ENCODE measurements around the gene CYCS.
A peak's percentile ranks its signal among the peaks of the same experiment; 100 is the strongest.

CYCS gene

DNA sequence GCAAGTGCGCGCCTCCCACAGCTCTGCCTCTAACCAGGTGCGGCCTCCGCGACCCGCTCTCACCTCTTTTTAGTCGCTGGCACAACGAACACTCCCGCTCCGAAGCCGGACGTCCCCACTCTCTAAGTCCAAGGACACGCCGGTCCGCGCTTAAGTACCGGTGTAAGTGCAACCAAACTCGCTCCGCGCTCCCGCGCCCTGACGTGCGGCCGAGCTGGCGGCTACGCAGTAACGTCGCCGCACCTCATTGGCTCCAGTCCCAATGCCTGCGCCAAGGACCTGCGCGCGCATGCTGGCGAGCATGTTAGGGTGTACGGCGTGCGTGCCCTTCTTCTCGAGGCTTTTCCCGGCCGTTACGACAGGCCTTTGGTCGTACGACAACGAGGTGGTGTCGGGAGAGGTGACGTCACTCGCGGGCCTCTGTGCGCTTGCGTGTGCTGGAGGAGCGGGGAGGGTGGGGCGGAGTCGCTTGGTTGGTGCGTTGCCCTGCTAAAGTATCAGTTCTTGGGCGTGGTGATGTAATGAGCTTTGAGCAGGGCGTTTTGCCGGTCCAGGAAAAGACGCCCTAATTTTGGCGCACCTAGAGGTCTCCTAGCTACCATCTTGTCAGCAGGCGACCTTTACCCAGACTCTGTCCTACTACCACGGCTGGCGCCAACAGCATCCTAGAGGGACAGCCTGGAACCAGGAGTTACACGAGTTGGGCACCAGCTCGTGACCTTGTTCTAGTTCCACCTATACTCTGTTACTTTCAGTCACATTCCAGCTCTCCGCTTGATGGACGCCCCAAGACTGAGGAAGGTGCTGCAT is at the start of gene CYCS:
CYCS (minus strand) TSS at position 124 of the 810 bp plus-strand sequence. CDS start 1,141 bp downstream, outside the sequence.
- peak; percentile 100 for DNase-seq

DNA sequence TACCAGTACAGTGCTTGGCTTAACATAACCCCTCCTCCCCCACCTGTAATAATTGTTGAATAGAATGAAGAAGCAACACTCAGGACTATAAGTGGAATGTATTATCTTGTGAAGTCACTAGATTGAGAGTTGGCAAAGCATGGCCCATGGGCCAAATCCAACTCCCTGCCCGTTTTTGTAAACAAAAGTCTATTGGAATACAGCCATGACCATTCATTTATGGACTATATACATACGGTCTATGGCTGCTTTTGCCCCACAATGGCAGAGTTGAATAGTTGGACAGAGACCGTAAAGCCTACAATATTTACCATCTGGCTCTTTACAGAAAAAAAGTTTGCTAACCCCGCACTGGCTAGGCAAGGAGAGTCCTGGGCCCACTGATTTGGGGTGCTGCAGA is 48.1 kb upstream of the CYCS start:
- DNase-seq: no peak

DNA sequence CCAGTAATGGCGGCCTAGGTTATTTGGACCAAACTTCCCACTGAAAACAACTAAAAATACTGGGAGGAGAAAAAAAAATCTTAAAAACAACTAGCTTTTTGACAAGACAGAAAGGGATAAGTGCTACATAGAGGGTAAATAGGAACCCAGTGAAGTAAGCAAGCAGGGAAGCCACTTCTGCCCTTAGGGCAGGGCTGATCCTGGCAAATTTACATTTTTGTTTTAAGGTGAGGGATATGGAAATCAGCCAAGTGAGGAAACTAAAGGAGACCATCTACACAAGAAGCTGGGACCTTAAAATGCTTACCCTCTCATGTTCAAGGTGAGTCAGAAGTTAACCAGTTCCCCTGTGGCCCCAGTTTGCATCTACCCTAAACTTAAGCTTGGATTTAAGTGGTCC is 46.5 kb upstream of the CYCS start:
- no peak for DNase-seq

DNA sequence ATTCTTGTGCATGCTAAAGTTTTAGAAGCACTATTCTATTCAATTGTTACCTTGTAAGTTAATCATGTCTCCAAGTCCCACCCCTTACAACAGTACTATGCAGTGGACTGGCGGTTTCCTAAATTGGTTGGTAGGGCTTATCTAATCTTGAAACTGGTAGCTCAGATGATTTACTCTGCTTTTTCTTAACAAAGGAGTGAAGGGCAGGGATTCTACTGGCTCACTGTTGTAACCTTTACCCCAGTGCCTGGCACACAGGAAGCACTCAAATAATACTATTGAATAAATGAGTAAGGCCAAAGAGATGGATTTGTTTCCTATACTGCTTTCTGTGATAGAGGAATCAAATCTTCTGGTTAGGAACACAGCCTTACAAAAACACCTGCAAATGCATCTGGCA is 46.0 kb upstream of the CYCS start:
- DNase-seq: no peak

DNA sequence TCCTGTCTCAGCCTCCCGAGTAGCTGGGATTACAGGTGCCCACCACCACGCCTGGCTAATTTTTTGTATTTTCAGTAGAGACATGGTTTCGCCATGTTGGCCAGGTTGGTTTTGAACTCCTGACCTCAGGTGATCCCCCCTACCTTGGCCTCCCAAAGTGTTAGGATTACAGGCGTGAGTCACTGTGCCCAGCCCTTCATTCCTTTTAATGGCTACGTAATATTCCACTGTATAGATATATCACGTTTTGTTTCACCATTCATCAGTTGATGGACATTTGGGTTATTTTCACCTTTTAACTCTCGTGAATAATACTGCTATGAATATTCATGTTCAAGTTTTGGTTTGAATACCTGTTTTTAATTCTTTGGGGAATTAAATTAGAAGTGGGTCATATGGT is 44.6 kb upstream of the CYCS start:
- DNase-seq: no peak

DNA sequence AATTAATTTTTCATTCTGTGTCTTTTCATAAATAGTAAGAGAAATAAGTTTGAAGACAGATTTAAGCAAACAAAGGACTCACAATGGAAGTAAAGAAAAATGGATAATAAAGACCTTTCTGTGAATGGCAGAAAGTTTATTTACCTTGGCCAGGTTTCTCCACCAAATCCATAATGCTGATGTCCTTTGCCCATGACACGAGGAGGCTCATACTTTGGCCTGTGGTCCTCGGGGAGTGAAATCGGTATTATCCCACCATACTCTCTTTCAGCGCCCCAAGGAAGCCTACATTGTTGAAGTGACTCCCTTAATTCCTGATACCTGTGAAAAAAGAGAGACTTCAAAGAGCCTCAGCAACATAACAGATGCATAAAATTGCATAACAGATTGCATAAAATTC is 43.1 kb upstream of the CYCS start:
- no peak for DNase-seq

DNA sequence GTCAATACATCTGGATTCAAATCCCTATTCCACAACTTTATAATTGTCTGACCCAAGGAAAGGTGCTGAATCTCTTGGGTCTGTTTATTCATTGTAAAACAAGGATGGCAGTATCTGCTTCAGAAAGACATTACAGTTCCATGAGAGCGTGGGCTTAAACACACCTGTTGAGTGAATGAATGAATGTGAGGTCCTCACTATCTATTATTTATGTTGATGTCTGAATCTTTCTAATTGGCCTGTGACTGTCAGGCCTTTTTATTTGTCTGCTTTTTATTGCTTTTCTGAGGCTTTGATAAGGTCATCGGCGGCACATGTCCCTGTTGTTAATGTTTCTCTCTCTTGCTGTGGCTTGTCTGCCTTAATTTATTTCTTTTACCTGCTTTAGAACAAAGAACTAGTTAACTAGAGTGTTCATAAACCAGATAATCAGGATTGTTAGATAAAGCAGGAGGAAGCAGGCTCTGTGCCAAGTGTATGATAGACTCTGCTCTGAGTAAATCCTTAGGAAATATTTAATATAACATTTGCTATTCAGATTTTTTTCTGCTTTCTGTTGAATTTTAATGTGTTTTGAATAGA is 42.3 kb upstream of the CYCS start:
- DNase-seq: no peak

DNA sequence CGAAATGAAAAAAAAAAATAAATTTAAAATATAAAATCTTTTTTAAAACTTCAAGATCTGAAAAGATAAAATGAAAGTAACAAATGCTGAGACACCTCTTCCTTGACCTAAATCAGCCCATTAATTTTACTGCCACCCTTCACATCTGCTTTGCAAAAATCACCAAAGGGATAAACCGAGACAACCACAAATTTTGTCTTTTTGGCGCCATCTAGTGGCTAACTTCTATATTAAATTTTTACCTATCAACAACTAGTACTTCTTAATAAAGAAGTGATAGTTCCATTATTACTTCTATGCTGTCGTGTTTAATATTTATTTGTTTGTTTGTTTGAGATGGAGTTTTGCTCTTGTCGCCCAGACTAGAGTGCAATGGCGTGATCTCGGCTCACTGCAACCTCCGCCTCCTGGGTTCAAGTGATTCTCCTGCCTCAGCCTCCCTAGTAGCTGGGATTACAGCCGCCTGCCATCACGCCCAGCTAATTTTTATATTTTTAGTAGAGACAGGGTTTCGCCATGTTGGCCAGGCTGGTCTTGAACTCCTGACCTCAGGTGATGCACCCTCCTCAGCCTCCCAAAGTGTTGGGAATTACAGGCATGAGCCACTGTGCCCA is 35.0 kb upstream of the CYCS start:
- peak; percentile 70 for DNase-seq

DNA sequence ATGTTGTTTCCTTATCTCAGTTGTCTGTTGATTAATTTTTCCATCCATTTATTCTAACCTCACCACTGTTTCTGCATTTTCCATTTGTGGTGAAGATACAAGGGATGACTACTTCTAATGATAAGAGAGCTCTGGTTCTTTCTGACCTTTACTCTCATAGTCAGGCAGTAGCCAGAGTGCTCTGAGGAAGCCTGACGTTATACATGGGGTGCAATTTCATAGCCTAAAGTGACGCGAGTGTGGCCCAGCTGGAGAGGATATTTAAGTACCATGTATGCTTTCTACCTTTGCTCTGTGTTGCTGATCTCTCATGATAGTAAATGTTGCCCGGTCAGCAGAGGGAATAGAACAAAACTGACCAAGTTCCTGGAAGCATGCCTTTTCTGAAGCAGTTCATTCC is 33.9 kb upstream of the CYCS start:
- DNase-seq: no peak

DNA sequence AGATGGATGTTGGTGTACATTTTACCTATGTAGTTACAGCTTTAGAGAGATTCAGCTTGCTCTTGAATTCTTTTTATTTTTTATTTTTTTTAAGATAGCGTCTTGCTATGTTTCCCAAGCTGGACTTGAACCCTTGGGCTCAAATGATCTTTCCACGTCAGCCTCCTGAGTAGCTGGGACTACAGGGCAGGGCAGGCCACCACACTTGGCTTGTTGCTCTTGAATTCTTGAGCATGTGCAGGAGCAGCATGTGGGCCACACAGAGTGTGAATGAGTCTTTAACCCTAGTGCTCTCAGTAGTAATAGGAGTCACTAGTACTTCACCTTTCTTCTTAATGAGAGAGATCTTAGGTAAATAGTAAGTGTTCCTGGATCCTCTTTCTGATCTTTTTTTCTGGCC is 26.7 kb upstream of the CYCS start:
- no peak for DNase-seq

DNA sequence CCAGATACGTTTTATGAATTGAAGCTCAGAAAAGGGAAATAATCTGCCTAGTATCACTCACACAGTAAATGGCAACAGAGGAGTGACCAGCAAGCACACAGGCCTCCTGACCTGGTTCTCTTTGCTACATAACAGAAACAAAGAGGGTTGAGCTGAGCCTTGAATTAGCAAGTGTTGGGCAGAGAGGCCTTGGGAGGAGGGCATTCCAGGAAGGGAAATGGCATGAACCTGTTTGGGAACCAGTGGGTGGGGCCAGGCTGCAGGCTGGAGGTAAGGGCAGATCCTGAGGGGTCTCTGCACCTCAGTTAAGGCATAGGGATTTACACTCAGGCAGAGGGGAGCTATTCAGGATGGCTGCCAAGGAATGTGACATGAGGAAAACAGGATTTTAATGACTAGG is 24.8 kb upstream of the CYCS start:
- no peak for DNase-seq

DNA sequence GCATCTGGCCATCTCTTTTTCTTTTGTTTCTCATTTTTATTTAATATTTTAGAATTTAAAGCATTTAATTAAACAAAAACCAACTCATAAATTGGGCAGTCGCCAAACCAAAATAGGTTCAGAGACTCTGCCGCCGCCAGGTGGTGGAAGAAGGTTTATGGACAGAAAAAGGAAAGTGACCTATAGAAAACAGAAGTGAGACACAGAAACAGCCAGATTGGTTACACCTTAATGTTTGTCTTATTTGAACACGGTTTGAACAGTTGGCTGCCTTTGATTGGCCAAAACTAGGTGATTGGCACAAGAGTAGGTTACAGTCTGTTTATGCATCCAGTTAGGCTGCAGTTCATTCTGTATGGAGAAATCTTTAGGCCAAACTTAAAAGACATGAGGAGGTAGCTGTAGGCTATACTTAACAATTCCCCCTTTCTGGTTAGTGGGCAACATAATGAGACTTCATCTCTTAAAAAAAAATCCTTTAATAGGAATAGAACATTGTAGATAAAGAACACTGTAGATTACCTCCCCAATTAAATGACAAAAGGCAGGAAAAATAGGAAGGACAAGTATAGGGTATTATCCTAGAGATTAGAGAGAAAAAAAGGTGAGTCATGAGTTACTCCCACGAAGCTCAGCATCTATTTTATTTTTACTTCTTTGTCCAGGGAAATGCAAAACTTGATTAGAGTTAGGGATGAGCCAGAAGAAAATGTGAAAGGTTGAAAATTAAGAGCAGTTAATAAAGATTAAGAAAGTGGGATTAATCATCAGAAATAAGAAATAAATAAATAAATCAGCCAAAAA is 23.9 kb upstream of the CYCS start:
- no peak for DNase-seq

DNA sequence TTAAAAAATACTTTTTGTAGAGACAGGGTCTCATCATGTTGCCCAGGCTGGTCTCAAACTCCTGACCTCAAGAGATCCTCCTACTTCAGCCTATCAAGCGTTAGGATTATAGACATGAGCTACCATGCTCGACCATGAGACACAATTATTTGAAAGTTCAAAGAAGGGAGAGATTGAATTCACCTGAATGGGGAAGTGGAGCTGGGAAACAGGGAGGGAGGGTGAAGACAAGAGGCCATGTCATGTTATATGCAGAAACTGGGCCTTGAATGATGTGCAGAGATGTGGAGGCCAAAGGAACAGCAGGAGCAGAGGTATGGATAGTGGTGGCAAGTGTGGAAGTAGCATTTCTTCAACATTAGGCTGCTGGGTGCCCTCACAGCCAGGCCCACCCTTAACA is 18.7 kb upstream of the CYCS start:
- no peak for DNase-seq

DNA sequence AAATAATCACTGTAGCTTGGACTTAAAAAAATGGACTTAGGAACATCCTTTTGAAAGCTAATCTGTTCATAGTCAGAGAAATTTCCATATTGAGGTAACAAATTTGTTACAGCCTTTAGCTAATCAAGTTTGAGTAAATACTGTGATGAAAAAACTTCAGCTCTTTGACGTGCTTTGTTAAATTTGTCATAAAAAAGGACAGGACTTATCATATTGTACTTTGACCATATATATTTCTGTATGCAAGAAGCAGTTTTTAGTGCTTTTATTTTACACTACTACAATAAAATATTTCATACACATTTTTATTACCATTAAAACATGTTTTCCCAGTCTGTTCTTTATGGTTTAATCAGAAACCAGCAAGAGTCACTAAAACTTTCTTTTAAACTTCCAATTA is 14.5 kb upstream of the CYCS start:
- no peak for DNase-seq

DNA sequence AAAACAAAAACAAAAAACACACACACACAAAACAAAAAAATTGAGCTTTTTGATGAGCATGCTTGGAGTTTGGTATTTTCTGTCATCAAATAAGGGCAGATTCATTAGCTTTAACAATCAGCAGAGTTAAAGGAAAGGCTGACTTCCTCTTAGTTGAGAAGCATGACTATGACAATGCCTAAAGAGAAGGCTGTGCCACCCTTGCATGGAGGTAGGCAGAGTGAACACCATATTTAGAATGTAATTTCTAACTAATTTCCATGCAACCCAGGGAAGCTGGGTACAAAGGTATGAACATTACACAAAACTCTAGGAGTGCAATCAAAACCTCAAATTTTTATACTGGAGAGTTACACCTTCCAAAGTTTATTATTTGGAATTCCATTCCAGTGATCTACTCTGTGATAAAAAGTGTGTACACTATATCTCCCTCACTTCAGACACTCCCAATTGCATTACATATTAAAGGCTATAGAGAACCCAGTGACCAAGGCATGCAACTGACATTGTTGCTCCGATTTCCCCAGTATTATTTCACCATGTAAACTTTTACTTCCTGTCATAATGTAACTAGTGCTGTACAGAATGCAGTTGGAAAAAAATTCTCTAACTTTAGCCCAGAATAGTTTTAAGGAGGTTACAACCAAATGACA is 9.4 kb upstream of the CYCS start:
- no peak for DNase-seq

DNA sequence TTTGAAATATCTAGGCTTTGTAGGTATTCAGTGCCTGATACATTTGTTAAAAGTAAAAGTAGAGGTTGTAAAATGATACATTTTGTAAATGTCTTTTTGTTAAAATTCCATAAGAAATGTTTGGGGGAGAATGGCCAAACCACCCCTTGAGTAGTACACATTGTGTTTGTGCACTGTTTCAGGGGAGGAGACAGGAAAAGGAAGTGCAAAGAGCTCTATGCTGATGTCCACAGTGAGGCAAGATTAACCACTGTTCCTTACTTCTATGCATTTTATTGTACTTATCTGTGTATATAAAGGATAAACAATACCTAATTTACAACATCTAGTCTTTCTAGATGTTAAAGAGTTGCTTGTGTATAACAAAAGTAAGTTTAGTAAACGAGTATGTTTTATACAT is 7.4 kb upstream of the CYCS start:
- no peak for DNase-seq

DNA sequence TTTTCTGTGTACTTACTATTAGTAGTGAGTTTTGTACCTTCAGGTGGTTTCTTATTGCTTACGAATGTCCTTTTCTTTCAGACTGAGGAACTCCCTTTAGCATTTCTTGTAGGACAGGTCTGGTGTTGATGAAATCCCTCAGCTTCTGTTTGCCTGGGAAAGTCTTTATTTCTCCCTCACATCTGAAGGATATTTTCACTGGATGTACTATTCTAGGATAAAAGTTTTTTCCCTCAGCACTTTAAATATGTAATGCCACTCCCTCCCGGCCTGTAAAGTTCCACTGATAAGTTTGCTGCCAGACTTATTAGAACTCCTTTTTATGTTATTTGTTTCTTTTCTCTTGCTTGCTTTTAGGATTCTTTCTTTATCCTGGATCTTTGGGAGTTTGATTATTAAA is 1.7 kb upstream of the CYCS start:
- no peak for DNase-seq

DNA sequence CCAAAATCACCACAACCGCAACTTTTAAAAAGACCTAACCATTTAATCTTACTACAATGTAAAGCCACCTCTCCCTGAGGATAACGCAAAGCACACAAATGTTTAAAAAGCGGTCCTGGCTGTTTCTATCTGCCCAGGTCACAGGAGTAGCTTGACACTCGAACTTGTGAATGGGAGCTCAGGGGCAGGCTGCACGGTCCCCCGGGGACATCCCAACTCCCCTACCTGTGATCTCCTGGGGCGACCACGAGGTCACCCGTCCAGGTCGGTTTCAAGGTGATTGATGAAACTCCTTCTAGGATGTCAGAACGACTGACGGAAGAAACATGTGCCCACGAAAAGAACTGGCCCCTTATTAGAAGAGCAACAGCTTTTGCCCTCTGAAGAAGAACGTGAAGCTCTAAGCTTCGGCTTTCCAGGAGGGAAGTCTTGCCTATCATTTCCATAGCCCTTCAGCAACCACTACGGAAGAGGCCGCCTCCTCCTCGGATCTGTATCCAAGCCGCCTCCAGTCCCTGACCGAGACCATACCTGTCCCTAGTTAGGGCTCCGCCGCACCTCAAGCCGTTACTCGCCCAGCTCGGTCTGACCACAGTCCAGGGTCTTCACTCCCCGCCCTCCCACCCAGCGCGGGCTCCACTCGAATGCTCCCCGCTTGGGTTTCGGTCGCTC is 459 bp downstream of the CYCS start:
- DNase-seq: peak; percentile 23

DNA sequence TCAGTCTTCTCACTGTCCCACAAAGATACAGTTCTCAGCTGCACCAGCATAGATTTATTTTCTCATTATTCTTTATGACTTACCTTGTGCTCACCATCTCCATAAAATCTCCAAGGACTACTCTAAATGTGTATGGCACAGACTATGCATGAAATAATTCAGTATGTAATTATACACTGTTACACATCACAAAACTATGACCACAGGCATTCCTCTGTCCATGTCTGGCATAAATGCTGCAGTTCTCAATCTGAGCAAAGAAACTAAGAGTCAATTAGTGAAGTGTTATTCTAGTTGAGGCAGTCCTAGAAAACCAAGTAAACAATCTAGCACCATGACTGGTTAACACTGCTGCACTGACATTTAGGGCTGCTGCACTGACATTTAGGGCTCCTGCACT is 2.7 kb downstream of the CYCS start:
- no peak for DNase-seq

DNA sequence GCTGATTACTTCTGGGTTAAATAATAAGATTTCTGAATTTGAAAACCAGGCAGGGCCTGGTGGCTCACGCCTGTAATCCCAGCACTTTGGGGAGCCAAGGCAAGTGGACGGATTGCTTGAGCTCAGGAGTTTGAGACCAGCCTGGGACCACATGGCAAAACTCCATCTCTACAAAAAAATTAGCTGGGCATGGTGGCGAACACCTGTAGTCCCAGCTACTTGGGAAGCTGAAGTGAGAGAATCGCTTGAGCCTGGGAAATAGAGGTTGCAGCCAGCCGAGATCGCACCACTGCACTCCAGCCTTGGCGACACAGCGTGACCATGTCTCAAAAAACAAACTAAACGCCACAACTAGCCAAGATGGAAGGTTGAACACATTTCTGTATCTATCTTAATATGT is 3.5 kb downstream of the CYCS start:
- DNase-seq: no peak

DNA sequence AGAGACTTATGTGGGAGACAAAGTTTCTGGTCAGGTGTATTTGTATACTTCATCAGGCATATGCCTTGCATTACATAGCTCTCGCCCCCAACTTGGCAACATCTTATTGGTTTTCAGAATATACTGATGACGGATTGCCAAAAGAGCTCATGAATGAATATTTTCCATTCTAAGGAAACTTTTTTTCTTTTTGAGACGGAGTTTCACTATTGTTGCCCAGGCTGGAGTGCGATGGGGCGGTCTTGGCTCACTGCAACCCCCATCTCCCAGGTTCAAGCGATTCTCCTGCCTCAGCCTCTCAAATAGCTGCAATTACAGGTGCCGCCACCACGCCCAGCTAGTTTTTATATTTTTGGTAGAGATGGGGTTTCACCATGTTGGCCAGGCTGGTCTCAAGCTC is 6.0 kb downstream of the CYCS start:
- DNase-seq: no peak

DNA sequence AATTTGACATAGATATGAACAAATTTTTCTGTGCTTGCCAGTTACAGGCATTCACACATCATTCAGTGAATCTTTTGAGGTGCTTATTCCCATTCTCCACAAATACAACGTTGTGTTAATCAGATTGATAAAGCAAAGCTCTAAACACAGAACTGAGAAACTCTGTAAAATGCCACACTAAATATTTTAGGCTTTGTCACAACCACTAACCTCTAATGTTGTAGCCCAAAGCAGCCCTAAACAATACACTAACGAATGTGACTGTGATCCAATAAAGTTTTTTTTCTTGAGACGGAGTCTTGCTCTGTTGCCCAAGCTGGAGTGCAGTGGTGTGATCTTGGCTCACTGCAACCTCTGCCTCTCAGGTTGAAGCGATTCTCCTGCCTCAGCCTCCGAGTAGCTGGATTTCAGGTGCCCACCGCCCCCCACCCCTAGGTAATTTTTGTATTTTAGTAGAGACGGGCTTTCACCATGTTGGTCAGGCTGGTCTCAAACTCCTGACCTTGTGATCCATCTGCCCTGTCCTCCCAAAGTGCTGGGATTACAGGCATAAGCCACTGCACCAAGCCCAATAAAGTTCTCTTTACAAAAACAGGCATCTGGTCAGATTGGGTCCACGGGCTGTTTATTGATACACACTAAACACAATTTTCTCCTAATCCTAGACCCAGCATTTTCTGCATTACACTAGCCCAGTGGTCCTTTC is 6.9 kb downstream of the CYCS start:
- DNase-seq: no peak

All from activated CD4-positive, alpha-beta T cell treated with anti-CD3 and anti-CD28 coated beads, Interleukin-2, amount 50 U/mL, for 16 hours (primary cell).